Measurements from ENCODE around the gene GTPBP4. TPM values are rescaled to one million over a fixed set of nuclear protein-coding genes. Genes with fewer than 3 reads are reported as not detected.

Gene GTPBP4
- total and polyA plus RNA-seq, 2 of the 8 experiments (the other 6 are each of a cell fraction or from before 2014, with no cell fraction given), result 16.9 to 98.1 TPM

- Histone ChIP-seq H3K9ac (replicated peaks in 1 of 4; ENCODE audit: extremely low read depth in 1 of 4, low read depth in 3 of 4, low read length in 3 of 4) (no peak overlapping the region; a peak in 1 of 7 replicates), H4K8ac (ENCODE audit: extremely low read depth, insufficient read depth, low read length) (no peak overlapping the region), H2BK12ac (ENCODE audit: low read depth, low read length) (no peak overlapping the region), H4K91ac (replicated peaks; ENCODE audit: insufficient read length, low read length) (no peak overlapping the region), H3K23ac (ENCODE audit: insufficient read length) (no peak overlapping the region), H2BK120ac (replicated peaks; ENCODE audit: low read depth, low read length) (no peak overlapping the region), H3K79me2 (ENCODE audit: control insufficient read depth in 1 of 2, insufficient read depth in 2 of 2, low read length in 2 of 2) (no peaks in the 10 kb centered on the region), H3K18ac (ENCODE audit: extremely low read depth, low read length) (no peak overlapping the region), H2BK15ac (ENCODE audit: low read length) (no peak overlapping the region), H3K23me2 (ENCODE audit: low read depth, low read length) (no peaks in the 10 kb centered on the region), H4K5ac (ENCODE audit: insufficient read length, low read depth, low read length) (no peak overlapping the region), H3K4me3 (ENCODE audit: extremely low read depth in 1 of 4, insufficient read depth in 2 of 4, low read depth in 3 of 4, low read length in 4 of 4) (no peak overlapping the region), H3K27me3 (replicated peaks in 1 of 4; ENCODE audit: control insufficient read depth in 3 of 4, extremely low read depth in 1 of 4, insufficient read depth in 3 of 4, low read length in 3 of 4) (no peaks in the 10 kb centered on the region; a peak in 1 of 7 replicates), H3K4ac (replicated peaks; ENCODE audit: insufficient read length, low read depth, low read length) (no peak overlapping the region), H3K14ac (ENCODE audit: insufficient read length) (no peak overlapping the region), H4K20me1 (replicated peaks in 1 of 2; ENCODE audit: control insufficient read depth in 1 of 2, insufficient read depth in 2 of 2, low read length in 2 of 2) (peaks cover 0 to 1% of the 10 kb centered on the region in 2 experiments), H3K36me3 (ENCODE audit: control insufficient read depth in 2 of 4, insufficient read depth in 4 of 4, low read length in 3 of 4) (no peaks in the 10 kb centered on the region), H2AFZ (ENCODE audit: low read length) (0 out of 2 replicates have a peak overlapping the region, but pooled peaks have one; percentile 7), H3K4me2 (ENCODE audit: insufficient read depth in 1 of 2, low read depth in 2 of 2, low read length in 2 of 2) (no peak overlapping the region), H3K56ac (replicated peaks; ENCODE audit: insufficient read length, low read depth, low read length) (no peak overlapping the region), H3K27ac (ENCODE audit: low read depth, low read length) (no peak overlapping the region), H2BK20ac (ENCODE audit: low read length) (no peak overlapping the region), H3K79me1 (ENCODE audit: low read depth, low read length) (no peaks in the 10 kb centered on the region), H2AK5ac (ENCODE audit: low read depth, low read length) (no peak overlapping the region), H2BK5ac (ENCODE audit: low read depth, low read length) (no peak overlapping the region), H3K4me1 (replicated peaks in 1 of 4; ENCODE audit: control insufficient read depth in 3 of 4, insufficient read depth in 4 of 4, low read length in 3 of 4) (peaks cover 0 to 4% (median 0%) of the 10 kb centered on the region in 4 experiments; a peak in 1 of 7 replicates), H3K9me3 (ENCODE audit: insufficient read depth in 2 of 2, low read depth in 1 of 2, low read length in 1 of 2) (no peaks in the 10 kb centered on the region)
- 94% methylated on average over 17 of the region's 17 CpGs; no CpG with 5 or more reads in 1 of the 2 experiments for whole genome bisulfite sequencing, 2 experiments (ENCODE audit: extremely low coverage in 1 of 2, insufficient coverage in 1 of 2, insufficient read length in 1 of 2, insufficient replicate concordance in 2 of 2, low coverage in 1 of 2, low lambda C conversion rate in 2 of 2, missing lambda C conversion rate in 1 of 2)
- no peak for FAIRE-seq
- POLR2A ChIA-PET (ENCODE audit: partially characterized antibody), result interaction anchor here (0.6 to 1.4 kb wide), 2 partner anchors 9 to 44 kb away, joined by 3 to 4 read pairs; partner anchors contain the start of gene GTPBP4
- no peak for DNase-seq (ENCODE audit: low read depth in 1 of 2, low spot score in 2 of 2)
- CTCF ChIA-PET (ENCODE audit: partially characterized antibody), result no interaction called here
- no peak for TF ChIP-seq SAP30 (IDR thresholded peaks at IDR 0.05; ENCODE audit: insufficient read depth, insufficient replicate concordance, low read length)
- TF ChIP-seq HDAC2 (IDR thresholded peaks at IDR 0.05; ENCODE audit: borderline replicate concordance in 1 of 2, low read depth in 2 of 2, low read length in 2 of 2), result no peak
- no peak for TF ChIP-seq YY1 (IDR thresholded peaks at IDR 0.05; ENCODE audit: low read depth, low read length)
- TF ChIP-seq MAFK (IDR thresholded peaks at IDR 0.05; ENCODE audit: low read depth, low read length), result no peak
Measured at GRCh38 chr10:943334-944033, 44.8 kb upstream of the GTPBP4 start.

Data from H1 (cell line).